NCI-H1436 (cell line): Measurements from ENCODE around the gene CCNG1.
"Not testable (repeated sequence)": the region's sequence is repeated elsewhere in the genome, so short reads cannot be mapped to it uniquely, and the experiment has no call there.

ENCODE experiments used
- DNase-seq: peaks from one replicate; lab custom pipeline; 2025; lab: John Stamatoyannopoulos, UW

Gene CCNG1, protein sequence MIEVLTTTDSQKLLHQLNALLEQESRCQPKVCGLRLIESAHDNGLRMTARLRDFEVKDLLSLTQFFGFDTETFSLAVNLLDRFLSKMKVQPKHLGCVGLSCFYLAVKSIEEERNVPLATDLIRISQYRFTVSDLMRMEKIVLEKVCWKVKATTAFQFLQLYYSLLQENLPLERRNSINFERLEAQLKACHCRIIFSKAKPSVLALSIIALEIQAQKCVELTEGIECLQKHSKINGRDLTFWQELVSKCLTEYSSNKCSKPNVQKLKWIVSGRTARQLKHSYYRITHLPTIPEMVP

DNA sequence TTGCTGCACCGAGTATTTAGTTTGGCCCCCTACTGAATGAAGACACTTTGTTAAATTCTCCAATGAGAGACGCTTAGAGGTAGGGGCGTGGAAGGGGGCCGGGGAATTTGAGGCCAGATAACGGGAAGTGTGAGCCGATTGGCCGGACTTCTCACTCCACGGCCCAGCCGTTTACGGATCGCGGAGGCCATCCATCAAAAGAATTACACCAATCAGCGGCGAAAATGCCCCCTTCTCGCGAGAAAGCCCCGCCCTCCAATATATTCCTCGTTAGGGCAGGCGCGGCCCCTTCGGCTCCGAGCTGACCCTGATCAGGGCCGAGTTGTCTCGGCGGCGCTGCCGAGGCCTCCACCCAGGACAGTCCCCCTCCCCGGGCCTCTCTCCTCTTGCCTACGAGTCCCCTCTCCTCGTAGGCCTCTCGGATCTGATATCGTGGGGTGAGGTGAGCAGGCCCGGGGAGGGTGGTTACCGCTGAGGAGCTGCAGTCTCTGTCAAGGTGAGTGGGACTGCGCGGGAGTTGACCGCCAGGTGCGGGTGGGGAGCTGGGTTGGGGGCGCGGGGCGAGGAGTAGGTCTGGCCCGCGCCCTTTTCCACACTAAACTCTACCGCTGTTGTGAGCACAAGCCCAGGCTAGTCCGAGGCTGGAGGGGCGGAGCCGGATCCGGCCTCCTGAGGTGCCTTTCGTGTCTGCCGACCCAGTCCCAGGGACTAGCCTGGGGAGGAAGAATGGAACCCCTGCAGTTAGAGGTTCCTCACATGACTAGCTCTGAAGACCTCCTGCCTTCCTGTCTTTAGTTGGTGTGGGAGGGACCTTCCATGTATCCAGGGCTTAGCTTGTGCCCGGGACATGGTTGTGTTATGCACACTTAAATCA is at the start of gene CCNG1:
Gene CCNG1, plus strand, starts transcription at position 287 of the 874 bp plus-strand sequence. CDS start 1,662 bp downstream, outside the sequence.
- peak; percentile 93 for DNase-seq

DNA sequence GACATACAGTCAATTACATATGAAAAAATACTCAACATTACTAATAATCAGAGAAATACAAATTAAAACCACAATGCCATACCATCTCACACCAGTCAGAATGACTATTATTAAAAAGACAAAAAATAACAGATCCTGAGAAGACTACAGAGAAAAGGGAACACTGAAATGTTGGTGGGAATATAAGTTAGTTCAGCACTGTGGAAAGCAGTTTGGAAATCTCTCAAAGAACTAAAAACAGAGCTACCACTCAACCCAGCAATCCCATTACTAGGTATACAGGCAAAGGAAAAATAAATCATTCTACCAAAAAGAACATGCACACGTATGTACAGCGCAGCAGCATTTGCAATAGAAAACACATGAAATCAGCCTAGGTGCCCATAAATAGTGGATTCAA is 41.6 kb upstream of the CCNG1 start:
- DNase-seq: no peak

DNA sequence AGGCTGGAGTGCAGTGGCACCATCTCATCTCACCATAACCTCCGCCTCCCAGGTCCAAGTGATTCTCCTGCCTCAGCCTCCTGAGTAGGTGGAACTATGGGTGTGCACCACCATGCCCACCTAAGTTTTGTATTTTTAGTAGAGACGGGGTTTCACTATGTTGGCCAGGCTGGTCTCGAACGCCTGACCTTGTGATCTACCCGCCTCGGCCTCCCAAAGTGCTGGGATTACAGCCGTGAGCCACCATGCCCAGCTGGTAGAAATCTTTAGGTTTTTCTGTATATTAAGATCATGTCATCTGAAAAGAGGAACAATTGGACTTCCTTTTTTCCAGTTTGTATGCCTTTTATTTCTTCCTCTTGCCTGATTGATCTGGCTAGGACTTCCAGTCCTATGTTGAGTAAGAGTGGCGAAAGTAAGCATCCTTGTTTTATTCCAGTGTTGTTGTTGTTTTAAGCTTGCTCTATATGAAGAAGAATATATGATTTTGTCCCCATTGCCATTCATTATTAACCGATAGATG is 40.5 kb upstream of the CCNG1 start:
- DNase-seq: not testable (repeated sequence)

DNA sequence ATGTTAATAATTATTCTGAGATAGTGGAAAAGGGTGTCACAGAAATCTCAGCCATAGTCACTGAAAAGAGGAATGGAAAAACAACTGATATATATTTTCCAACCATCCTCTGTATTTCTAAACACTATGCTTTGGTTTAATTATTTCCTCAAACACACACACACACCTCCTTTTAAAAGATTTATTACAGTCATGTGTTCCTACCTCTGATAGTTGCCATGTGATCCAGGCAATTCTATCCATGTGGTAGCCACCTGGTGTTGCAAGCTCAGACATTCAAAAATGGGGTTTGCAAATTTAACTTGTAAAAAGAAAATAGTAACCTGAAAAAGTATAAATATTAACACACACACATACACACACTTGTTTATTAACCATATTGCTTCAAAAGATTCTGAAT is 40.0 kb upstream of the CCNG1 start:
- no peak for DNase-seq

DNA sequence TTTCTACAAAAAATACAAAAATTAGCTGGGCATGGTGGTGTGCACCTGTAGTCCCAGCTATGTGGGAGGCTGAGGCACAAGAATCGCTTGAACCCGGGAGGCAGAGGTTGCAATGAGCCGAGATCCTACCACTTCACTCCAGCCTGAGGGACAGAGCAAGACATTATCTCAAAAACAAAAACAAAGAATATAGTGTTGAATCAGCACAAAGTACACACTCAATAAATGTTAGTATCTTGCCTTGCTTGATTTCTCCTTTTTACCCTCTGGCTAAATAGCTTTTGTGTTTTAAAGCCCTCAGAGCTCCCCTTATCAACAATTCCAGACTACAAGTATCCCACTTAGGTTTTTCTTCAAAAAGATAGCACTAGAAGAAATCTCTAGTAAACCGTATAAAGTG is 37.5 kb upstream of the CCNG1 start:
- no peak for DNase-seq

DNA sequence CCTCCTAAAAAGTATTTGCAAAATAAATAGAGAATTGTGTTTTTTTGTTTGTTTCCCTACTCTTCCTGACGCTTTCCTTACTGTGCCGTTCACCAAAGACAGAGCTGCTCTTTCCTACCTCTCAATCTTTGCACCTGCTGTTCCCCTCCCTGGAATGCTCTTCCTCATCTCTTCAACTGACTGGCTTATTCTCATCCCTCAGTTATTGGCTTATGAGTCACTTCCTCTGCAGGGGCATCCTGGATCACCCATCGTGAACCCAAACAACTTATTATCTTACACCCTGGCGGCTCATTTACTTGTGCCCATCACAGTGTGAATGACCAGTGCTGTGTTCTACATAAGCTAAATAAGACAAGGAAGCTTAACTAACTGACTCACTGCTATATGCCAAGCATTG is 36.1 kb upstream of the CCNG1 start:
- DNase-seq: no peak

DNA sequence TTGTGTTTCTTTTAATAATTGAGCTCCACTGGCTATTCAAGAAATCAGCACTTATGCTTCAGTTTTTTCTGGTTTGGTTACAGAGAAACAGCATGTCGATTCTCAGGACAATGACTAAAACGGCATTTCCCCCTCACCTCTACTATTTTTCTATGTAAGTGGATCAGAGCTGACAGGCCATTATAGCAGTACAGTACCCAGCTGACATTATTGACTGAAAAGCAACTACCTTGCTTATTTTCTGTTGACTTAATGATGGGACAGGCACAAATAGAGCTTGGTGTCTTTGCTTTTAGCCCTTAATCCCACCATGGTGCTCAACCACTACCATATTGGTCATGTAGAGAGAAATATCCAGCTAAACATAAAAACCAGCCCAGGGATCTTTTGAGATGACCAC is 35.4 kb upstream of the CCNG1 start:
- no peak for DNase-seq

DNA sequence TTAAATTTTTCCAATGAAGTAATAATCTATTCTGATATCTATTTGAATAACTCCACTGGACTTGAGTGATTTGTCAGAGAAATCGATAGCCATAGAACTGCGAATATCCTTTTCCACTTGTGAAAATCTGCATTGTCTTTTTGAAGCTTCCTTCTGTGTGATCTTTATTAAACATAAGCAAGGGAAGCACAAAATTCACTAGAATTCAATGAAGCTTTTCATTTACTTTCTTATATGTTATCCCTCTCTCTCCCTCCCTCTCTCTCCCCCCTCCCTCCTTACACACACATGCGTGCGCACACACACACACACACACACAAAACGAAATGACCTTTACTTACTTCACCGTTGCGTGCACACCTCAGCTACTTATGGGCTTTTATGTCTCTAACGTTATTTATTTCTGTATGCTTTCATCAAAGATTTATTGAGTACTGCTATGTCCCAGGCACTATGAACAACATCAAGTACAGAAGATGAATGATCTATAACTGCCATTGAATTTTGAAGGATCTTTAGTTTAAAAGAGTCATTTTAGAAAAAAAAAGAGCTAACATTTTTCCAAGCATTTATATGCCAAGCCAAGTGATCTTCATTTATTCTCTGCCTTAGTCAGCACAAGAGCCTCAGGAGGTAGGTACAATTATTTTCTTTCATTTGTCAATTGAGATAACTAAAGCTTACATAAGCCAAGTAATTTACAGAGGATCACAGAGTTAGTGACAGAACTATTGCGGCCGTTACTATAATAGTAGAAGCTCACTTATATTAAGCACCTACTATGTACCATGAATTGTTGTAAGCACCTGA is 32.8 kb upstream of the CCNG1 start:
- no peak for DNase-seq

DNA sequence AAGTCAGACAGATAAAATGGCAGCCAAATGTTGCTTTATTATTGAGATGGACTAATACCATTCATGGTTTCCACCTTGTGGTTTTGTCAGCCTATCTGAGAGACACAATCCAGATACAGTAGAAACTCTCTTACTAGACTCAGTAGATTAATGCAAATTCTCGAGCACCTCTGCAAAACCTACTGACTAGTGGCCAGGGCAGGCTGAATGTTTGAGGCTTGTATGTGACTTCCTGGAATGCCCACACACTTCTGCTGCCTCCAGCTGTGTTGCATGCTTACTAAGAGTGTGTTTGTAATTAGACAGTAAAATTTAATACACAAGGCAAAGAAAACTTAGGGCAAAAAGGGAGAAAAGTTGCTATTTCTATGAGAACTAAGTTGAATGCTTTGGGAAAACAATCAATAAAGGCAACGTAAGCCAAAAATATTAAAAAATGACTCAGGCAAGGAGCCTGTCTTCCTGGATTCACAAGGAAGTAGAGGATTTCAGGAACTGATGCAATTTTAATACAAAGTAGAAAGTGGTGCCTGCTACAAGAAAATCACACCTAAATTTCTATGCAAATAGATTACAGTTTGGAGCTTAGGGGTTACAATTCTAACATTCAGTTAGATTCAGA is 30.2 kb upstream of the CCNG1 start:
- no peak for DNase-seq

DNA sequence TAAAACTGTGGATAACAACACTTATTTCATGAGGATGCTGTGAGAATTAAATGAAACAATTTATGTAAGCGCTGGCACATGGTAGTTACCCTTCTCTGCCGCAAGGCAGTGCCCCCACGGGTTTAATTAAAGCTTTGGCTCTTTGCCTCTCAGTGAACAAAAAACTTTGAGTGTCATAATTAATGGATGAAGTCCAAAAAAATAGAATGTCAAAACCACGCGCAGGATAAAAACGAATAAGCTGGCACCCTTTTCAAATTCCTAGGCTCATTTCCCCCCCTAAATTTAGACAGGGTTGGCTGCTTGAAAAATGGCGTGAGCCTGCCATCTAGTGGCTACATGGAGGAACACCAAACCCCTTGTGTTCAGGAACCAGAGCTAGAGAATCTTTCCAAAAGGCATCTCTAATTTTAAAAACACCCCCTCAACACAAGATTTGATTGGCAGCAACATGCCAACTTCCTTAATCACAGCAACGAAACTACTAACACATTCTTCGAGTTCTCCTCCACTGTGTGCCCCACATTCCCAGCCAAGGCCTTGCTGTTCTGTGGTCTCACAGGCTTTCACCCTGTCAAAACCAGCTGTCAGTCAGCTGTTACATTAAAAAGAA is 29.0 kb upstream of the CCNG1 start:
- DNase-seq: peak; percentile 38

DNA sequence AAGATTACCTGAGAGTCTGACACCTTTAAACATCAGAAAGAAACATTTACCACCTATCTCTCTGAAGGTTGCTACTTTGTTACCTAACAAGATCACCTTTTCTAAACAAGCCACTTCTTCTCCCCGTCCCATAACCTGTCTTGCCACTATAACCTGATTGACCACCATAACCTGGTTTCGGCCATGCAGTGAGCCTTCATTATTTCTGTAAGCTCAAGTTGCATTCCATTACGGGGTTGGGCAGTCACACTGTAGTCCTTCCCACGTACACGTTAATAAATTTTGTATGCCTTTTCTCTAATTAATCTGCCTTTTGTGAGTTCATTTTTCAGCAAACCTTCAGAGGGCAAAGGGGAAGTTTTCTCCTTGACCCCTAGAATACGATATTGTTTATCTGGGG is 28.0 kb upstream of the CCNG1 start:
- DNase-seq: no peak

DNA sequence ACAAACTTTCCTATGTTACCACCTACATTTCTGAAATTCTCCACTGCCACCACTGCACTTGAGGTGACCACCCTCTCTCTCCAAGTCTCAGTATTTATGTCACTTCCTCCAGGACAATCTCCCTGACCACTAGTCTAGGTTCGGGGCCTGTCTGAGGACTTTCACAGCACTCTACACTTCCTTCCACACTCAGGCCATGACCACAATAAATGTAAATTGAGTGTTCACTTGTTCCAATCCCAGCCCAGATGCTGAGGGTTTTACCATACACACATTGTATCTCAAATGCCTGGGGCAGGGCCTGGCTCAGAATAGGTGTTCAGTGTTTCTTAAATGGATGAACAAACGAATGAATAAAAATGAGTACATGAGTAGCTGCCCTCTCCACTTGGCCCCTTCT is 26.9 kb upstream of the CCNG1 start:
- no peak for DNase-seq

DNA sequence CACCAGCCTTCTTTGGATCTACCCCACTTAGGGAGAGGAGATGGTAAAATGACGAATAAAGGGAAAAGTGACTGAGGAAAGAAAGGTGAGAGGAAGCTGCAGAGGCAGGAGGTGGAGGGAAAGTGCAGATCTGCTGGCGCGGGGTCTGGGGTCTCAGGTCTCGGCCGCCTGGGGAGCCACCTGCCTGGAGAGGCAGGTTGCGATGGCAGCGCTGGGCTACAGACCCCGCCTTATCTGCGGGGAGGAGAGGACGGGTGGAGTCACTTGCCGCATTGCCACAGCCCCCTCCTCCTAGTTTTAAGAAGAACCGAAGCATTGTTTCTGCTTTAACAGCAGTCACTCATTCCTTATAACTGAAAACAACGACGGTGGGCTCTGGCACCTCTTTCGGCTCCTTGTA is 21.7 kb upstream of the CCNG1 start:
- DNase-seq: not testable (repeated sequence)

DNA sequence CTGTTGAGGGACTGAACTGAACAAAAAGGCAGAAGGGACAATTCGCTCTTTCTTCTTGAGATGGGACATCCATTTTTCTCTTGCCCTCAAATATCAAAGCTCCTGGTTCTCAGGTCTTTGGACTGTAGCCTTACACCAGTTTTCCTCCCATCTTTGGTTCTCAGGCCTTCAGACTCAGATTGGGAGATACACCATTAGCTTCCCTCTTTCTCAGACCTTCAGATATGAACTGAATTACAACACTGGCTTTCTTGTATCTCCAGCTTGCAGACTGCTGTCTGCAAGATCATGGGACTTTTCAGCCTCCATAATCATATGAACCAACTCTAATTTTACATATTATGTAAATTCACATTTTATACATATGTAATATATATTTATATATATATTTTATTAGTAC is 12.6 kb upstream of the CCNG1 start:
- DNase-seq: no peak

DNA sequence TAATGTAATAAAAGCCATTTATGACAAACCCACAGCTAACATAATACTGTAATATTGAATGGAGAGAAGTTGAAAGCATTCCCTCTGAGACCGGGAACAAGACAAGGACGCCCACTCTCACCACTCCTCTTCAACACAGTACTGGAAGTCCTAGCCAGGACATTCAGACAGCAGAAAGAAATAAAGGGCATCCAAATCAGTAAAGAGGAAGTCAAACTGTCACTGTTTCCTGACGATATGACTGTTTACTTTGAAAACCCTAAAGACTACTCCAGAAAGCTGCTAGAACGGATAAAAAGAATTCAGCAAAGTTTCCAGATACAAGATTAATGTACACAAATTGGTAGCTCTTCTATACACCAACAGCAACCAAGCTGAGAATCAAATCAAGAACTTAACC is 11.3 kb upstream of the CCNG1 start:
- DNase-seq: not testable (repeated sequence)

DNA sequence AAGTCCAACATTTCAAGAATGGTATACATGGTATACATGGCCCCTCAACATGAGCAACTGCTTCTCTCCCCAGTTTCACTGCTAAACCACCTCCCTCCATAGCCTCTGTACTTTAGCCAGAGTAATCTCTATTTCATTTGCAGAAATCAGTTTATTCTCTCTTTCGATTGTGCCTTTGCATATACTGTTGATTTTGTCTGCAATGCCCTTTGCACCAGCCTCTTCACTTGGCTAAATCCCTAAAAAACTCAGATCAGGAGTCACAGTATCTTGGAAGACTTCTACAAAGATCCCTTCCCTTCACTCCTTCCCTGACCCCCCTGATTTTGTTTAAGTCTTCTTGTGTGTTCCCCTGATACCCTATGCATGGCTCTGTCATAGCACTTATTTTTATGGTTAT is 4.9 kb upstream of the CCNG1 start:
- DNase-seq: no peak

DNA sequence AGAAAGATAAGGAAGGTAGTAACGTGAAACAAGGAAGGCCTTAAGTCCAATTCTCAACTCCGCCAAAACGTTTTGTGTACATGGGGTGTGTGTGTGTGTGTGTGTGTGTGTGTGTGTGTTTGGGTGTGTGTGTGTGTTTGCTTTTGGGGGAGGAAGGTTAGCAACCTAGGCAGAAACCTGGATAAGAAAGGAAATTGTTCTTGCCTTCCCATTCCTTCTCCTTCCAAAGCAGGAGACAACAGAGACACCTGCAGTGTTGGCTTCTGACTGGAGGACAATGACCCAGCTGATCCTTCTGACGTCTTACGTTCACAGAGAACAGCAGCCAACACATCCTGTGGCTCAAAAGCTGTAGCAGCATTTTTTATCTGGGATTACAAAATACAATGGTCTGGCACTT is 4.1 kb upstream of the CCNG1 start:
- no peak for DNase-seq

DNA sequence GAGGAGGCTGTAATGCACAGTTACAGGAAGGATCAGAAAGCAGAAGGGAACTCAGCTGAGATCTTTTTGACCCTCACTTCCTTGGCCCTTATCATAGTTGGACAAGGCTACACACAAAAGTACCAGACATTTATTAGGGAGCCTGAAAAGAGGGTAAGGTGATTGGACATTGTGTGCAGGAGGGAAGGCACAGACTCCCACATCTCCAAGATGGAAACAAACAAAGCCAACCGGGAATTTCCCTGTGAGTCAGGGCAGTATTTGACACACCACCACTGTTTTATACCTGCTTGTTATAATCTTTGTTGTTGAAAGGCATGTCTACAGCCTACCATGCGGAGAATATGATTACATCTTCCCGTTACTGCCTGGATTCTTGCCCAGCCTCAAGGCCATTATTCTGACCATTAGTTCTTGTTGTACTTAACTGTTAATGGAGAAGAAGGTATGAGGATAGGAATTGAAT is 3.0 kb upstream of the CCNG1 start:
- DNase-seq: no peak

DNA sequence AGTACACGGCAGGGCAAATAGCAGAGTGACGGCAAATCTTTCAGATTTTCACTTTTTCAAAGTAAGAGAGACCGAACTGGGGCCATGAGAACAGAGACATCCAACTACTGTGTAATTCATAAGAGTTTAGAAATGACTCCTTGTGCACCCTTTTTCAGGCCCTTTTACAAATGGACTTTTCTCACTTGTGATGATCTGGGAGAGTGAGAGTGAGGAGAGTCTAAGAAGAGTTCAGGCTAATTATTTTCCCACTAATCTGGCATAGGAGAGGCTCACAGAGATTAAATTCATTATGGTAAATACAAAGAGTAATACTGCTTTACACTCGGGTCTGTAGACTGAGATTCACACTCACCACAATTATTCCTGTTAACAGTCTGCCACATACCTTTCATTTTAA is 880 bp upstream of the CCNG1 start:
- DNase-seq: no peak

DNA sequence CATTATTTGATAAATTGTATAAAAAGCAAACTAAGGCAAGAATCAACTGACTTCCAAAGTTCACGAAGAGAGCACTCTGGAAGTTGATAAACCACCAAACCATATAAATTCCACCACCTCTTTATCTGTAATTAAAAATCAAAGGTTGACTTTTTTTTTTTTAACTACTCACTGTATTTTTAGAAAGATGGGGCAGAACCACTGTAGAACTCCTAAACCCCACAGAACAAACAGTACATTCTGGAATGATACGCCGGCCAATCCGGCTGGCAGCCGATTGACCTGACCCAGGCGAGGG is 435 bp upstream of the CCNG1 start:
- no peak for DNase-seq

DNA sequence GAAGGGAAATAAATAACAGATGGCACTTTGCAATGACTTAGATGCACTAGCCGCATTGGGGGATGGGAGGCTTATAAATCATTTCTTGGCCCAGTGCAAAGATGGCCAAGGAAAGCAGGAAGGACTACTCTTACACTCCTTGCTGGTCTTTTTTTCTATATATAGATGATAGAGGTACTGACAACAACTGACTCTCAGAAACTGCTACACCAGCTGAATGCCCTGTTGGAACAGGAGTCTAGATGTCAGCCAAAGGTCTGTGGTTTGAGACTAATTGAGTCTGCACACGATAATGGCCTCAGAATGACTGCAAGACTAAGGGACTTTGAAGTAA is 1.7 kb downstream of the CCNG1 start:
- DNase-seq: no peak

DNA sequence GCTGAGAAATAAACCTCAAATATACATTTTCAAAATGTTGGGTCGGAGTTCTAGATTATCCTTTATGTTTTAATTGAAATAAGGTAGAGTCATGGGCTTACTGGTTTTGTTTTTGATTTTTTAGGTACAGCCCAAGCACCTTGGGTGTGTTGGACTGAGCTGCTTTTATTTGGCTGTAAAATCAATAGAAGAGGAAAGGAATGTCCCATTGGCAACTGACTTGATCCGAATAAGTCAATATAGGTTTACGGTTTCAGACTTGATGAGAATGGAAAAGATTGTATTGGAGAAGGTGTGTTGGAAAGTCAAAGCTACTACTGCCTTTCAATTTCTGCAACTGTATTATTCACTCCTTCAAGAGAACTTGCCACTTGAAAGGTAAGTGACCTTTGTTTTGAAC is 3.6 kb downstream of the CCNG1 start:
- no peak for DNase-seq
